K562 (cell line): ENCODE measurements around the gene SCN1A. TPM values are rescaled to one million over a fixed set of nuclear protein-coding genes. Genes with fewer than 3 reads are reported as not detected.

Source experiments
- ATAC-seq: fragments of 200-7000 bp; cut with Tn5 transposase; 3 replicates; pipeline ENCODE4 v1.9.1; 2020; ENCODE audit warnings: moderate library complexity
- BruUV-seq: library from RNA; stranded (reverse); fragments of 400-500 nt; replicated peaks from 2 replicates; lab custom pipeline; 2021; lab: Mats Ljungman, UMichigan
- CTCF ChIA-PET: fragments of 300-600 bp; formaldehyde crosslinking; extraction: SDS; loops from one replicate; lab custom pipeline; 2021; ENCODE audit warnings: low intra/inter-chr PET ratio; lab: Yijun Ruan, JAX
- POLR2A ChIA-PET: fragments of 300-600, 350-650 bp; sonication (Branson Sonifier 250); formaldehyde crosslinking; extraction: SDS; loops from one replicate; lab custom pipeline; 2021; ENCODE audit warnings: antibody characterized with exemption, inconsistent platforms; lab: Yijun Ruan, JAX
- DNase-seq, 4 experiments: peaks; one replicate each; pipeline versions ENCODE4 v3.0.0 to v3.0.0-alpha.2; 2011 to 2018; ENCODE audit warnings: low spot score in 3 of 4, mixed read lengths in 3 of 4; ENCODE audit errors: extremely low read depth in 1 of 4
- FAIRE-seq: peaks from 2 replicates; lab custom pipeline; 2011; peaks lifted over from hg19 to GRCh38; lab: Jason Lieb, UNC
- H2AFZ ChIP-seq: 2 replicates; pipeline ENCODE4 v1.6.0; 2011; ENCODE audit warnings: low read depth, low read length, control low read depth, inconsistent platforms
- H3K27ac ChIP-seq: fragments of 200-600 bp; 3 replicates; pipeline ENCODE4 v1.8.0; 2011; ENCODE audit warnings: low read depth, mild to moderate bottlenecking, control low read depth, inconsistent platforms, low read length, moderate library complexity, mixed read lengths; ENCODE audit errors: extremely low read depth
- H3K27me3 ChIP-seq, 2 experiments: fragments of 300-600 bp in 1 of 2; 2 replicates in 1 of 2; 3 replicates in 1 of 2; pipeline versions ENCODE4 v1.6.0 to v1.8.0; 2011; ENCODE audit warnings: inconsistent platforms in 2 of 2, low read length in 2 of 2, mild to moderate bottlenecking in 1 of 2, mixed read lengths in 1 of 2, moderate library complexity in 1 of 2; ENCODE audit not compliant: control insufficient read depth in 2 of 2, insufficient read depth in 2 of 2
- H3K36me3 ChIP-seq: fragments of 300-600 bp; 3 replicates; pipeline ENCODE4 v1.8.0; 2011; ENCODE audit warnings: mild to moderate bottlenecking, low read length, inconsistent platforms; ENCODE audit not compliant: control insufficient read depth, insufficient read depth
- H3K4me1 ChIP-seq, 2 experiments: fragments of 200-600 bp in 1 of 2; replicated peaks in 1 of 2; 2 replicates in 1 of 2; 3 replicates in 1 of 2; pipeline versions ENCODE4 v1.5.1 to v1.8.0; 2011; ENCODE audit warnings: inconsistent platforms in 2 of 2, low read length in 2 of 2, mild to moderate bottlenecking in 1 of 2, mixed read lengths in 1 of 2, moderate library complexity in 1 of 2; ENCODE audit not compliant: control insufficient read depth in 2 of 2, insufficient read depth in 2 of 2
- H3K4me2 ChIP-seq: 2 replicates; pipeline ENCODE4 v1.6.1; 2011; ENCODE audit warnings: low read length, control low read depth, inconsistent platforms, mixed read lengths; ENCODE audit not compliant: insufficient read depth
- H3K4me3 ChIP-seq: fragments of 200-600 bp; sonication (generic), shearing (Covaris generic); 2 replicates; pipeline ENCODE4 v1.5.1; 2016; ENCODE audit warnings: control low read depth, inconsistent platforms
- H3K79me2 ChIP-seq: fragments of 200-600 bp; 3 replicates; pipeline ENCODE4 v1.8.0; 2011; ENCODE audit warnings: low read length, inconsistent platforms; ENCODE audit not compliant: control insufficient read depth, insufficient read depth
- H3K9ac ChIP-seq, 2 experiments: 2 replicates each; pipeline versions ENCODE4 v1.6.0 to v1.6.1; 2011; ENCODE audit warnings: low read depth in 2 of 2, low read length in 2 of 2, control low read depth in 1 of 2, inconsistent platforms in 1 of 2, mild to moderate bottlenecking in 1 of 2, mixed read lengths in 1 of 2; ENCODE audit not compliant: insufficient read depth in 1 of 2
- H3K9me1 ChIP-seq: one replicate; pipeline ENCODE4 v1.6.0; 2011; ENCODE audit warnings: inconsistent platforms, mild to moderate bottlenecking, low read length, moderate library complexity; ENCODE audit not compliant: control insufficient read depth, insufficient read depth
- H3K9me3 ChIP-seq: replicated peaks from 2 replicates; pipeline ENCODE4 v1.5.1; 2011; ENCODE audit warnings: low read depth, low read length, inconsistent platforms; ENCODE audit not compliant: control insufficient read depth, insufficient read depth
- H4K20me1 ChIP-seq: replicated peaks from 2 replicates; pipeline ENCODE4 v1.6.1; 2011; ENCODE audit warnings: low read length, inconsistent platforms, mixed read lengths; ENCODE audit not compliant: control insufficient read depth, insufficient read depth
- CTCF ChIP-seq, 3 experiments: IDR thresholded peaks in 2 of 3; conservative IDR thresholded peaks in 1 of 3; 2 replicates each; pipeline ENCODE4 v1.5.1; 2011 to 2012; ENCODE audit warnings: low read length in 3 of 3, mild to moderate bottlenecking in 3 of 3, control low read depth in 2 of 3, improper control_type of control experiment in 1 of 3, inconsistent platforms in 1 of 3, low read depth in 1 of 3, mixed read lengths in 1 of 3, moderate library complexity in 1 of 3; ENCODE audit not compliant: insufficient read depth in 2 of 3
- ZNF766 ChIP-seq: fragments of 200-800 bp; sonication (Bioruptor generic); conservative IDR thresholded peaks from 2 replicates; pipeline ENCODE4 v1.6.1; 2016; ENCODE audit warnings: missing genetic modification characterization, missing compliant biosample characterization
- WGBS: fragments of 100-300 bp; shearing (Covaris generic); methylation state at CpG from one replicate; pipeline ENCODE4 v1.1.6; 2016; ENCODE audit warnings: low coverage, mixed read lengths; ENCODE audit not compliant: insufficient coverage; ENCODE audit errors: missing lambda C conversion rate; 5-methylcytosine and 5-hydroxymethylcytosine counted together
- in situ Hi-C: fragments of 300-500 bp; cut with MboI; formaldehyde crosslinking; loops from 4 replicates; pipeline ENCODE4 v1.15.0; 2018; ENCODE audit warnings: inconsistent platforms, mixed read lengths
- intact Hi-C: fragments of 100-400 bp; cut with micrococcal nuclease; formaldehyde crosslinking; loops from 2 replicates; pipeline ENCODE4 v1.14.2; 2022
- polyA plus RNA-seq, 8 experiments: library from polyadenylated mRNA; depleted of rRNA in 4 of 8; stranded (reverse) in 5 of 8; unstranded in 3 of 8; fragments of >200 nt; fragmentation: Nextera tagmentation in 2 of 8; fragmentation: Illumina TruSeq in 1 of 8; extraction: Ambion mirVana in 2 of 8; extraction: Trizol in 1 of 8; gene quantifications; 2 replicates each; pipeline versions ENCODE4 v1.2.1 to v1.2.3, GENCODE V29; 2011 to 2014; ENCODE audit warnings: inconsistent platforms in 1 of 8, missing spikeins in 1 of 8
- total RNA-seq, 7 experiments: library from RNA; depleted of rRNA in 6 of 7; stranded (reverse); fragments of >200 nt in 6 of 7; fragmentation: Illumina TruSeq in 2 of 7; extraction: Trizol in 2 of 7; gene quantifications; 2 replicates each; pipeline versions ENCODE4 v1.2.1 to v1.2.3, GENCODE V29; 2011 to 2021; ENCODE audit warnings: low replicate concordance in 1 of 7

SCN1A gene
- total and polyA plus RNA-seq, 9 of the 15 experiments (the other 6 are each of a cell fraction or from before 2014, with no cell fraction given): not detected

DNA sequence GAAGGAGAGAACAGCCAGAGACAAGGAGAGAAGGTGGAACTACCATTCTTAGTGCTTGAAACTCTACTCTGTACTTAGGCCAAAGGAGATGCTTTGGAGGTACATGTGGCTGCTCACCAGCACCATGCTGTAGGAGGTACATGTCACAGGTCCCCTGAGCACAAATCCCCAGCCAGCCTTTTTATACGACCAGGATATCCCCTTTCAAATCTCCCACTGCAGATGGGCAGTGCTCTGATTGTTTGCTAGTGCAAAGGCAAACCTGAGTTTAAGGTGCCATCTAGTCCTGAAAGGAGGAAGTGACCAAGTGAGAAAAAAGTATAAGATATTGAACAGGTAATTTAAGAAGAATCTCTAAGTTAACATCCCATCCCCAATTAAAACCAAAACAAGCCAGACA, 157.2 kb downstream of the SCN1A start:
- no peak for FAIRE-seq

More for the DNA sequence above, 157.2 kb downstream of the SCN1A start:
- CTCF ChIA-PET: no interaction called here
- Histone ChIP-seq H4K20me1 (no peaks in the 10 kb centered on the region), H3K4me1 (no peaks in the 10 kb centered on the region), H3K4me3 (no peak overlapping the region), H2AFZ (no peak overlapping the region), H3K27ac (no peak overlapping the region), H3K27me3 (no peaks in the 10 kb centered on the region), H3K36me3 (no peaks in the 10 kb centered on the region), H3K9me3 (no peaks in the 10 kb centered on the region; the same call in 1 of the 2 replicates), H3K79me2 (no peaks in the 10 kb centered on the region), H3K9ac (no peak overlapping the region), H3K9me1 (no peaks in the 10 kb centered on the region), H3K4me2 (no peak overlapping the region)
- 0% methylated on average over 1 of the region's 1 CpG for WGBS
- in situ Hi-C loops: no loop called here
- ATAC-seq: no peak
- POLR2A ChIA-PET: no interaction called here
- TF ChIP-seq CTCF (IDR thresholded peaks at IDR 0.05 in 2 of 3, conservative IDR thresholded peaks at IDR 0.05 in 1 of 3; ENCODE audit: insufficient read depth in 2 of 3, low read depth in 1 of 3, low read length in 3 of 3) (peak in 1 of 3 experiments; percentile 24; a peak in 2 of 6 replicates), ZNF766 (CRISPR knock-in tag) (no peak)
- intact Hi-C loops: no loop called here
- no peak for DNase-seq
- no TSS peak for BruUV-seq
